Measurements from ENCODE around the gene EIF3I. TPM values are rescaled to one million over a fixed set of nuclear protein-coding genes. Genes with fewer than 3 reads are reported as not detected.
A peak's percentile ranks its signal among the peaks of the same experiment; 100 is the strongest.

Gene EIF3I
- polyA plus RNA-seq, 2 donors = 134 to 189 TPM

DNA sequence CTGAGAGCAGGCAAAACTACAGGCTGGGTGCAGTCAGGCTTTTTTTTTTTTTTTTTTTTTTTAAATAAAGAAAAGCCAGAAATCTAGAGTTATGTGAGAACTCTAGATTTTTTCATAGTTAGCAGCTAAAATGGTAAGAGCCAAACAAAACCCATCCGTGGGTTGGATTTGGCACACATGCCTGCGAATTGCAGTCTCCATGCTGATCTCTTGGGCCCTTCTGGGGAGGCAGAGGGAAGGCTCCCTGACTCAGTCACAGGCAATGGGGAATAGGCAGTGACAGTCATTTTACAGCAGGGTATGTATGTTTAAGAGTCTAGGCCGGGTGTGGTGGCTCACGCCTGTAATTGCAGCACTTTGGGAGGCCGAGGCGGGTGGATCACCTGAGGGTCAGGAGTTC lies 40.1 kb upstream of the EIF3I start:
- peak overlapping the region in 1 of 2 donors; percentile 30 for H3K27ac ChIP-seq (ENCODE audit: low read depth in 2 of 2, low read length in 1 of 2)
- H3K4me1 ChIP-seq (ENCODE audit: control insufficient read depth in 2 of 2, insufficient read depth in 2 of 2, low read length in 1 of 2) = peaks cover 0 to 10% of the 10 kb centered on the region in 2 donors
- no peak overlapping the region for H3K4me3 ChIP-seq (ENCODE audit: low read depth in 1 of 2, low read length in 2 of 2)
- H3K9me3 ChIP-seq (ENCODE audit: control insufficient read depth in 2 of 2, insufficient read depth in 1 of 2, low read depth in 1 of 2, low read length in 1 of 2) = no peaks in the 10 kb centered on the region
- H3K36me3 ChIP-seq (ENCODE audit: control insufficient read depth in 2 of 2, insufficient read depth in 2 of 2, low read length in 1 of 2) = peaks cover 7 to 15% of the 10 kb centered on the region in 2 donors
- 73 to 75% methylated on average over 6 of the region's 6 CpGs for WGBS, 2 donors
- no peaks in the 10 kb centered on the region for H3K27me3 ChIP-seq (ENCODE audit: control insufficient read depth in 1 of 2, insufficient read depth in 2 of 2, low read length in 2 of 2)

DNA sequence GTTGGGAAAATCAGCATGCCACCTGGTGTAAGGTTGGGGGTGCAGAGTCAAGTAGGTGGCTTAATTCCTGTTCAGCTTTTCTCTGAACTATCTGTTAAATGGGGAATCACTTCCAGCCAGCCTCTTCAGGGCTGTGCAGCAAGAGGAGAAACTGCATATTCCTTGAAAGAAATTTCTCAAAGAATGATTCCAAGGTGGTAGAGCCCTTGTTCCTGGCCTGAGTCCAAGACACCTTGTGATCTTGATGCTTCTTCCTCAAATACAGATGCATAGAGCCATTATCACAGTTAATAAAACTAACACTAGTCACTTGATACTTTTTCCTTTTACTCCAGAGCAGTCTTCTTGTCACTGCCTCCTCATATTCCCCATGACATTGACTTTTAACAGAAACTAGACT lies 37.6 kb upstream of the EIF3I start:
- H3K4me3 ChIP-seq (ENCODE audit: low read depth in 1 of 2, low read length in 2 of 2) = no peak overlapping the region
- H3K27me3 ChIP-seq (ENCODE audit: control insufficient read depth in 1 of 2, insufficient read depth in 2 of 2, low read length in 2 of 2) = no peaks in the 10 kb centered on the region
- H3K36me3 ChIP-seq (ENCODE audit: control insufficient read depth in 2 of 2, insufficient read depth in 2 of 2, low read length in 1 of 2) = peaks cover 13 to 32% of the 10 kb centered on the region in 2 donors
- no peak overlapping the region for H3K27ac ChIP-seq (ENCODE audit: low read depth in 2 of 2, low read length in 1 of 2)
- no peaks in the 10 kb centered on the region for H3K9me3 ChIP-seq (ENCODE audit: control insufficient read depth in 2 of 2, insufficient read depth in 1 of 2, low read depth in 1 of 2, low read length in 1 of 2)
- H3K4me1 ChIP-seq (ENCODE audit: control insufficient read depth in 2 of 2, insufficient read depth in 2 of 2, low read length in 1 of 2) = peaks cover 0 to 10% of the 10 kb centered on the region in 2 donors

DNA sequence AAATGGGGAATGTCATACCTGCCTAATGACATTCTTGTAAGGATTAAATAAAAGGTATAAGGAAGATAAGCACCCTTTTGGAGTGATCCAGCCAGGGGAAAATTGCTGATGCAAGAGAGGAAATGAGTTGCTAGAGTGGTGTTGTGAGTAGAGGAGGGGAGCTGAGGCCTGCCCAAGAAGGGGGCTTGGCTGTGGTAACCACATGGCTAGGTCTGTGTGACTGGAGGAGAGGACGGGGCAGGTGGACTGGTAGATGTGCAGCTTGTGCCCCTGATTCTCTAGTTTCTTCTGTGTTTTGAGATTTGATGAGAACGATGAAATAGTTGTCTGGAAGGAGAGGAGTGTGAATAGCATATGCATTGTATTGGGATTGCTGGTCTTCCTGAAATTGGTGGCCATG lies 36.1 kb upstream of the EIF3I start:
- Histone ChIP-seq H3K4me3 (ENCODE audit: low read depth in 1 of 2, low read length in 2 of 2) (no peak overlapping the region), H3K4me1 (ENCODE audit: control insufficient read depth in 2 of 2, insufficient read depth in 2 of 2, low read length in 1 of 2) (peaks cover 0 to 9% of the 10 kb centered on the region in 2 donors), H3K27me3 (ENCODE audit: control insufficient read depth in 1 of 2, insufficient read depth in 2 of 2, low read length in 2 of 2) (no peaks in the 10 kb centered on the region), H3K9me3 (ENCODE audit: control insufficient read depth in 2 of 2, insufficient read depth in 1 of 2, low read depth in 1 of 2, low read length in 1 of 2) (no peaks in the 10 kb centered on the region), H3K27ac (ENCODE audit: low read depth in 2 of 2, low read length in 1 of 2) (no peak overlapping the region), H3K36me3 (ENCODE audit: control insufficient read depth in 2 of 2, insufficient read depth in 2 of 2, low read length in 1 of 2) (peaks cover 23 to 42% of the 10 kb centered on the region in 2 donors)
- 91 to 94% methylated on average over 2 of the region's 2 CpGs for WGBS, 2 donors

DNA sequence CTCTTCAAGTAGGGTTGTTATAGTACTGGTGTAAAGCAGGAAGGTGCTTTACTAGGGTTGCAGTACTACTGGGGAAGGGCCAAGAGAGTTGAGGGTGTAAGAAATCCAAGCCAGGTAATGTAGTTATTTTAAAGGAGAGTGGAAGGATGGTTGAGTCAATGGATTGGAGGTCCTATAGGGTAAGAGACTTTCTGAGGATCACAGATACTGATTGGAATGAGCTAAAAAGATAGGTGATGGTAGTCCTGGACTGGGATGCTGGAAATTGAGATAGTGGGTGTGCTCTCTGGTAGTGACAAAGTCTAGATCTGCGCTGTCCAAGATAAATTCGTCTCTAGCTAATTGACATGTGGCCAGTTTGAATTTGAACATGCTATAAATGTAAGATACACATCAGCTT lies 35.7 kb upstream of the EIF3I start:
- H3K27me3 ChIP-seq (ENCODE audit: control insufficient read depth in 1 of 2, insufficient read depth in 2 of 2, low read length in 2 of 2) = no peaks in the 10 kb centered on the region
- H3K36me3 ChIP-seq (ENCODE audit: control insufficient read depth in 2 of 2, insufficient read depth in 2 of 2, low read length in 1 of 2) = peaks cover 23 to 42% of the 10 kb centered on the region in 2 donors
- WGBS, 2 donors = 90 to 91% methylated on average over 2 of the region's 2 CpGs
- H3K9me3 ChIP-seq (ENCODE audit: control insufficient read depth in 2 of 2, insufficient read depth in 1 of 2, low read depth in 1 of 2, low read length in 1 of 2) = no peaks in the 10 kb centered on the region
- H3K4me1 ChIP-seq (ENCODE audit: control insufficient read depth in 2 of 2, insufficient read depth in 2 of 2, low read length in 1 of 2) = peaks cover 0 to 5% of the 10 kb centered on the region in 2 donors
- no peak overlapping the region for H3K27ac ChIP-seq (ENCODE audit: low read depth in 2 of 2, low read length in 1 of 2)
- H3K4me3 ChIP-seq (ENCODE audit: low read depth in 1 of 2, low read length in 2 of 2) = no peak overlapping the region

DNA sequence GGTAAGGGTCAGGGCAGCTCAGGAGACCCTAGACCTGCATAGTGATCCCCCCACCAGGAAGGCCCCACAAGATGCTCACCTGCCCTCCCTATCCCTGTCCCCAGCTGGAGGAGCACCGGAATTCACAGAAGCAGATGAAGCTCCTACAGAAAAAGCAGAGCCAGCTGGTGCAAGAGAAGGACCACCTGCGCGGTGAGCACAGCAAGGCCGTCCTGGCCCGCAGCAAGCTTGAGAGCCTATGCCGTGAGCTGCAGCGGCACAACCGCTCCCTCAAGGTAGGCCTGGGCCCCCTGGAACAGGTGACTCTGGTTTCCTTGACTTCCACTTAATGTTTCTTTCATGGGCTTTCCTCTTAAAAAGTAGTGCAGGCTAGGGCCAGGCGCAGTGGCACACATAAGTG lies 34.4 kb upstream of the EIF3I start:
- Histone ChIP-seq H3K4me3 (ENCODE audit: low read depth in 1 of 2, low read length in 2 of 2) (no peak overlapping the region), H3K4me1 (ENCODE audit: control insufficient read depth in 2 of 2, insufficient read depth in 2 of 2, low read length in 1 of 2) (no peaks in the 10 kb centered on the region), H3K36me3 (ENCODE audit: control insufficient read depth in 2 of 2, insufficient read depth in 2 of 2, low read length in 1 of 2) (peaks cover 33 to 52% of the 10 kb centered on the region in 2 donors), H3K27me3 (ENCODE audit: control insufficient read depth in 1 of 2, insufficient read depth in 2 of 2, low read length in 2 of 2) (no peaks in the 10 kb centered on the region), H3K9me3 (ENCODE audit: control insufficient read depth in 2 of 2, insufficient read depth in 1 of 2, low read depth in 1 of 2, low read length in 1 of 2) (no peaks in the 10 kb centered on the region), H3K27ac (ENCODE audit: low read depth in 2 of 2, low read length in 1 of 2) (no peak overlapping the region)
- 95 to 97% methylated on average over 9 of the region's 9 CpGs for WGBS, 2 donors

DNA sequence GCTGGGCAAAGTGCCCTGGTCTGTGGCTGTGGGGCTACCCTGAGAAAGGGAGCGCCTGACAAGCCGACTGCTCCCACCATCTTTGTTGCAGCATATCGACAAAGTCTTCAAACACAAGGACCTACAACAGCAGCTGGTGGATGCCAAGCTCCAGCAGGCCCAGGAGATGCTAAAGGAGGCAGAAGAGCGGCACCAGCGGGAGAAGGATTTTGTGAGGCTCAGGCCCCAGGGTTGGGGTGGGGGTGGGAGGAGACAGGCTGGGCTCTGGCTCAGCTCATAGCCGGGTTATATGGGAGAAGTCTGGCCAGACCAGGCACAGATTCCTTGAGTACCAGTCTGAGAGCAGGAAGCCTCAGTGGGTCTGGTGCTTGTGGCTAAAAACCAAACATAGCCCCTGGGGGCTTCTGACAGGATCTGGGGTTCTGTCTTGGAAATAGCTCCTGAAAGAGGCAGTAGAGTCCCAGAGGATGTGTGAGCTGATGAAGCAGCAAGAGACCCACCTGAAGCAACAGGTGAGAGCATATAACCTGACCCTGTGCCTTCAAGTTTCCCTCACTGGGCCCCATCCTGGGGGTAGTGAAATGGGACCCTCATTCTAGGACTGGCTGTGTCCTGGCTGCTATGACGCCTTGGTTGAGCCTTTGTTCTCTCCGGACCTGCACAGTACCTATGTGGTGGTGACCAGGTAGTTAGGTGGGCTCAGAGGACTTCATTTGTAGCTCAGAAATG lies 29.8 kb upstream of the EIF3I start:
- Histone ChIP-seq H3K9me3 (ENCODE audit: control insufficient read depth in 2 of 2, insufficient read depth in 1 of 2, low read depth in 1 of 2, low read length in 1 of 2) (no peaks in the 10 kb centered on the region), H3K27ac (ENCODE audit: low read depth in 2 of 2, low read length in 1 of 2) (no peak overlapping the region), H3K36me3 (ENCODE audit: control insufficient read depth in 2 of 2, insufficient read depth in 2 of 2, low read length in 1 of 2) (peaks cover 44 to 76% of the 10 kb centered on the region in 2 donors), H3K4me3 (ENCODE audit: low read depth in 1 of 2, low read length in 2 of 2) (no peak overlapping the region), H3K4me1 (ENCODE audit: control insufficient read depth in 2 of 2, insufficient read depth in 2 of 2, low read length in 1 of 2) (peaks cover 0 to 3% of the 10 kb centered on the region in 2 donors), H3K27me3 (ENCODE audit: control insufficient read depth in 1 of 2, insufficient read depth in 2 of 2, low read length in 2 of 2) (no peaks in the 10 kb centered on the region)
- 92 to 93% methylated on average over 8 of the region's 8 CpGs for WGBS, 2 donors

DNA sequence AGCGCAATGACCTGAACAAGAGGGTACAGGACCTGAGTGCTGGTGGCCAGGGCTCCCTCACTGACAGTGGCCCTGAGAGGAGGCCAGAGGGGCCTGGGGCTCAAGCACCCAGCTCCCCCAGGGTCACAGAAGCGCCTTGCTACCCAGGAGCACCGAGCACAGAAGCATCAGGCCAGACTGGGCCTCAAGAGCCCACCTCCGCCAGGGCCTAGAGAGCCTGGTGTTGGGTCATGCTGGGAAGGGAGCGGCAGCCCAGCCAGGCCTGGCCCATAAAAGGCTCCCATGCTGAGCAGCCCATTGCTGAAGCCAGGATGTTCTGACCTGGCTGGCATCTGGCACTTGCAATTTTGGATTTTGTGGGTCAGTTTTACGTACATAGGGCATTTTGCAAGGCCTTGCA lies 27.2 kb upstream of the EIF3I start:
- WGBS, 2 donors = 96 to 98% methylated on average over 6 of the region's 6 CpGs

DNA sequence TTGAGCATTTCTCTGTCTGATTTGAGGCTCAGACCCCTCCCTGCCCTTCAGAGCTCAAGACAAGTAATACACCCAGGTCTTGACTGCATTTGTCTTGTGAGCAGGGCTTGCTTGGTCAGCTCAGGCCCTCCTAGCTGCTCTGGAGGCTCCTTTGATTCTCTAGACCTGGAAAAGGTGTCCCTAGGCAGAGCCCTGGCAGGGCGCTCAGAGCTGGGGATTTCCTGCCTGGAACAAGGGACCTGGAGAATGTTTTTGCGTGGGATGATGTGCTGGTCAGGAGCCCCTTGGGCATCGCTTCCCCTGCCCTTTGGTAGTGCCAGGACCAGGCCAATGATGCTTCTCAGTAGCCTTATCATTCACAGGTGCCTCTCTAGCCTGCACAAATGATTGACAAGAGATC lies 26.7 kb upstream of the EIF3I start:
- peaks cover 31 to 58% of the 10 kb centered on the region in 2 donors for H3K36me3 ChIP-seq (ENCODE audit: control insufficient read depth in 2 of 2, insufficient read depth in 2 of 2, low read length in 1 of 2)
- no peaks in the 10 kb centered on the region for H3K9me3 ChIP-seq (ENCODE audit: control insufficient read depth in 2 of 2, insufficient read depth in 1 of 2, low read depth in 1 of 2, low read length in 1 of 2)
- no peak overlapping the region for H3K27ac ChIP-seq (ENCODE audit: low read depth in 2 of 2, low read length in 1 of 2)
- peaks cover 5 to 7% of the 10 kb centered on the region in 2 donors for H3K4me1 ChIP-seq (ENCODE audit: control insufficient read depth in 2 of 2, insufficient read depth in 2 of 2, low read length in 1 of 2)
- no peak overlapping the region for H3K4me3 ChIP-seq (ENCODE audit: low read depth in 1 of 2, low read length in 2 of 2)
- no peaks in the 10 kb centered on the region for H3K27me3 ChIP-seq (ENCODE audit: control insufficient read depth in 1 of 2, insufficient read depth in 2 of 2, low read length in 2 of 2)
- WGBS, 2 donors = 82 to 84% methylated on average over 3 of the region's 3 CpGs

More for the DNA sequence above, 27.2 kb upstream of the EIF3I start:
- H3K9me3 ChIP-seq (ENCODE audit: control insufficient read depth in 2 of 2, insufficient read depth in 1 of 2, low read depth in 1 of 2, low read length in 1 of 2) = no peaks in the 10 kb centered on the region
- no peaks in the 10 kb centered on the region for H3K27me3 ChIP-seq (ENCODE audit: control insufficient read depth in 1 of 2, insufficient read depth in 2 of 2, low read length in 2 of 2)
- H3K4me3 ChIP-seq (ENCODE audit: low read depth in 1 of 2, low read length in 2 of 2) = no peak overlapping the region
- H3K4me1 ChIP-seq (ENCODE audit: control insufficient read depth in 2 of 2, insufficient read depth in 2 of 2, low read length in 1 of 2) = peaks cover 5 to 7% of the 10 kb centered on the region in 2 donors
- no peak overlapping the region for H3K27ac ChIP-seq (ENCODE audit: low read depth in 2 of 2, low read length in 1 of 2)
- peaks cover 36 to 63% of the 10 kb centered on the region in 2 donors for H3K36me3 ChIP-seq (ENCODE audit: control insufficient read depth in 2 of 2, insufficient read depth in 2 of 2, low read length in 1 of 2)

DNA sequence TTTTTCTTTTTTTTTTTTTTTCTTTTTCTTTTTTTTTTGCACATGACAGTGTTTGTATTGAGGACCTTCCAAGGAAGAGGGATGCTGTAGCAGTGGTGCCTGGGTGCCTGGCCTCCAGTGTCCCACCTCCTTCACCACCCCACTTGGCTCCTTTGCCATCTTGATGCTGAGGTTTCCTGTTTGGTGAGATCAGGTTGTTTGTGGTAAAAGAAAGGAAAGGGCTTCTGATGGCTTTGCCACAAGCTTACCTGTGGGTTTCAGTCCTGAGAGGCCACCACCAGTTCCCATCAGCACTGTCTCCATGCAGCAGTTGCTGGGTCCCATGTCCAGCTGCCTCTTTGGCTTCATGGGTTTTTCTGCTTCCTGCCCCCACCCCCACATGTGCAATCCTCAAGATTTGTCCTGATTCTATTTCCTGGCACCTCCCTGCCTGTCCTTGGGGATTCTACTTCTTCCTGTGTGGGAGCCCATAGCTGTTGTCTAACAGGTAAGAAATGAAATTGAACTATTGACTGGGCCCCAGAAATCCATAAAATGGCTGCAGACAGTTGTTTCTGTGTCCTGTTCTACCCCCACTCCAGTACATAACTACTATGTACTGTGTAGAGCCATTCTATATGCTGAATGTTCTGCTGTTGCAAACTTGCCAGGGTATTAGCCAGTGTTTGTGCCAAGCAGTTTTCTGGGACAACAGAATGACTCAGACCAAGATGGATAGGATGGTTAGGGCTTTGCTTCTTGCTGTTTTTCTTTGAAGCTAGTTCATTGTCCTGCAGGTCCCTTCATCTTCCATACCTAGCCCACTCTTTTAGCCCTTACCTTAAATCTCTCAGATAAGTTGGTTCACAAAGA lies 26.0 kb upstream of the EIF3I start:
- H3K27me3 ChIP-seq (ENCODE audit: control insufficient read depth in 1 of 2, insufficient read depth in 2 of 2, low read length in 2 of 2) = no peaks in the 10 kb centered on the region
- no peak overlapping the region for H3K4me3 ChIP-seq (ENCODE audit: low read depth in 1 of 2, low read length in 2 of 2)
- H3K9me3 ChIP-seq (ENCODE audit: control insufficient read depth in 2 of 2, insufficient read depth in 1 of 2, low read depth in 1 of 2, low read length in 1 of 2) = no peaks in the 10 kb centered on the region
- no peak overlapping the region for H3K27ac ChIP-seq (ENCODE audit: low read depth in 2 of 2, low read length in 1 of 2)
- peaks cover 5 to 10% of the 10 kb centered on the region in 2 donors for H3K4me1 ChIP-seq (ENCODE audit: control insufficient read depth in 2 of 2, insufficient read depth in 2 of 2, low read length in 1 of 2)
- H3K36me3 ChIP-seq (ENCODE audit: control insufficient read depth in 2 of 2, insufficient read depth in 2 of 2, low read length in 1 of 2) = peaks cover 29 to 54% of the 10 kb centered on the region in 2 donors

All from esophagus (tissue), 2 donors.